KMS-11 (cell line): ENCODE data around the gene SLC8A1.

Experiments
- H2AFZ ChIP-seq: fragments of 200-600 bp; sonication (generic); 2 replicates; pipeline ENCODE4 v1.6.1; 2016; ENCODE audit warnings: antibody characterized with exemption, mixed run types, low read depth
- H3K27ac ChIP-seq: fragments of 200-600 bp; sonication (generic); 2 replicates; pipeline ENCODE4 v1.6.1; 2016; ENCODE audit warnings: mild to moderate bottlenecking, mixed run types
- H3K27me3 ChIP-seq: fragments of 200-600 bp; sonication (generic); 2 replicates; pipeline ENCODE4 v1.6.1; 2017; ENCODE audit warnings: mild to moderate bottlenecking, low read depth, mixed run types, moderate library complexity; ENCODE audit not compliant: insufficient read depth
- H3K36me3 ChIP-seq: fragments of 200-600 bp; sonication (generic); 2 replicates; pipeline ENCODE4 v1.6.1; 2017; ENCODE audit warnings: mild to moderate bottlenecking, mixed run types; ENCODE audit not compliant: insufficient read depth
- H3K4me1 ChIP-seq: fragments of 200-600 bp; sonication (generic); 2 replicates; pipeline ENCODE4 v1.6.1; 2016; ENCODE audit warnings: mild to moderate bottlenecking, low read depth, mixed run types; ENCODE audit not compliant: poor library complexity, severe bottlenecking
- H3K4me2 ChIP-seq: fragments of 200-600 bp; sonication (generic); 2 replicates; pipeline ENCODE4 v1.7.0; 2016; ENCODE audit warnings: mild to moderate bottlenecking, mixed run types
- H3K4me3 ChIP-seq: fragments of 200-600 bp; sonication (generic); IDR thresholded peaks from 2 replicates; pipeline ENCODE4 v1.6.1; 2017; ENCODE audit warnings: low read depth, low read length, mixed read lengths; ENCODE audit not compliant: insufficient read depth
- H3K79me2 ChIP-seq: fragments of 200-600 bp; sonication (generic); 2 replicates; pipeline ENCODE4 v1.6.1; 2016; ENCODE audit warnings: low read depth, mixed run types; ENCODE audit not compliant: insufficient read depth
- H3K9ac ChIP-seq: fragments of 200-600 bp; sonication (generic); 2 replicates; pipeline ENCODE4 v1.6.1; 2016; ENCODE audit warnings: mild to moderate bottlenecking, mixed run types
- H4K20me1 ChIP-seq: fragments of 200-600 bp; sonication (generic); 2 replicates; pipeline ENCODE4 v1.6.1; 2016; ENCODE audit warnings: mild to moderate bottlenecking, mixed run types; ENCODE audit not compliant: insufficient read depth
- CTCF ChIP-seq: fragments of 200-600 bp; sonication (generic); conservative IDR thresholded peaks from 2 replicates; pipeline ENCODE4 v1.6.1; 2017; ENCODE audit warnings: low read depth, mild to moderate bottlenecking, antibody characterized with exemption, low read length, moderate library complexity, mixed read lengths

SLC8A1 gene

DNA sequence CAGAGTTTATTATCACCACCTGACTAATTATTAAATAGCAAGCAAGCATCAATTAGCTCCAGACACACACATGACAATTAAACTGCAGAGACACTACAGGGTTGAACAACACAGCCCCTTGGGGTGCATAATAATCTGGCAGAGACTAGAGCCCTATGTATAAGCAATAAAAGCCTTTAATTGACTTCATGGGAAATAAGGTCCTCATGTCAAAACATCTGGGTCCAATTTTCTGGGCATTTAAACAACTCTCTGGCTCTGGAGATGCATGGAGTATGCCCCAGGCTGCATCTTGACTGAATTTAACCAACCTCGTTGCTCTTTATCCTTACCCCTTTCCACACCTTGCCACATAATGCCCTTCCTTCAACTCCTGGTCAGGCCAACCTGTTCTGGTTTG lies 402.1 kb downstream of the SLC8A1 start:
- no peak overlapping the region for H2AFZ ChIP-seq
- H4K20me1 ChIP-seq: no peaks in the 10 kb centered on the region
- H3K36me3 ChIP-seq: no peaks in the 10 kb centered on the region
- no peaks in the 10 kb centered on the region for H3K4me1 ChIP-seq
- H3K4me2 ChIP-seq: no peak overlapping the region
- no peak overlapping the region for H3K27ac ChIP-seq
- H3K27me3 ChIP-seq: no peaks in the 10 kb centered on the region
- H3K4me3 ChIP-seq: no peak overlapping the region
- H3K79me2 ChIP-seq: no peaks in the 10 kb centered on the region
- no peak for TF ChIP-seq CTCF
- no peak overlapping the region for H3K9ac ChIP-seq

GRCh38 chr2:40048506-40048905 lies 403.4 kb downstream of the SLC8A1 start:
- H3K4me1 ChIP-seq: no peaks in the 10 kb centered on the region
- no peak overlapping the region for H3K4me3 ChIP-seq
- no peak overlapping the region for H3K9ac ChIP-seq
- no peak overlapping the region for H2AFZ ChIP-seq
- no peaks in the 10 kb centered on the region for H3K36me3 ChIP-seq
- no peak overlapping the region for H3K4me2 ChIP-seq
- no peak overlapping the region for H3K27ac ChIP-seq
- H3K27me3 ChIP-seq: no peaks in the 10 kb centered on the region
- H3K79me2 ChIP-seq: no peaks in the 10 kb centered on the region
- no peaks in the 10 kb centered on the region for H4K20me1 ChIP-seq
- TF ChIP-seq CTCF: no peak

DNA sequence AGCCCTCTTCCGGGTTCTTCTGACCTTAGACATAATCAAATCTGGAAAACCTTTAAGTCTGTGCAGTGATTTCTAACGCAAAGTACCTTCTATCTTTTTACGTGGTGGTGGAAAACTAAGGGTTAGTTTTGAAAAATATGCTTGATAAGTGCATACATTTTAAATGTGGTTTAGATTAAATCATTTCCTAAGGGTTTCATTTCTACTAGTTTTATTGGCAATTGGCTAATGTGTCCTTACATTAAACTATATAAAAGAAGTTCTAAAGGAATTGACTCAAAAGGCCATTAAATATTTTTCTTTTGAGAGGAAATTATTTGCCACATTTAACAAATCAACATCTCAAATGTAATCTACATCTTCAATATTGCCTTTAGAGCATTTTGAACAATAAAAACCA lies 404.5 kb downstream of the SLC8A1 start:
- H3K4me2 ChIP-seq: no peak overlapping the region
- no peaks in the 10 kb centered on the region for H3K27me3 ChIP-seq
- H4K20me1 ChIP-seq: no peaks in the 10 kb centered on the region
- no peak overlapping the region for H3K27ac ChIP-seq
- H3K79me2 ChIP-seq: no peaks in the 10 kb centered on the region
- no peaks in the 10 kb centered on the region for H3K36me3 ChIP-seq
- TF ChIP-seq CTCF: no peak
- no peak overlapping the region for H2AFZ ChIP-seq
- no peaks in the 10 kb centered on the region for H3K4me1 ChIP-seq
- no peak overlapping the region for H3K9ac ChIP-seq
- H3K4me3 ChIP-seq: no peak overlapping the region
